SK-N-MC (cell line): ENCODE data around the gene GPR137B.

ENCODE experiments used
- EZH2 ChIP-seq: fragments of 200-600 bp; sonication (generic); IDR thresholded peaks from one replicate; pipeline ENCODE4 v1.6.1; 2017; ENCODE audit warnings: antibody characterized with exemption
- POLR2AphosphoS5 ChIP-seq: IDR thresholded peaks from 2 replicates; pipeline ENCODE4 v1.6.1; 2012; ENCODE audit warnings: mild to moderate bottlenecking, low read depth, low read length, borderline replicate concordance

GRCh38 chr1:236154671-236155398 is 12.5 kb downstream of the GPR137B start:
- TF ChIP-seq POLR2AphosphoS5 (no peak), EZH2 (no peak)
